Nephron (organoid): Measurements from ENCODE around the gene PTDSS2.

Experiments
- H3K27ac Mint-ChIP-seq, 3 experiments: 2 replicates each; pipeline ENCODE4 v1.8.0; 2020; ENCODE audit warnings: mixed read lengths in 3 of 3, mild to moderate bottlenecking in 2 of 3, moderate library complexity in 1 of 3
- H3K27me3 Mint-ChIP-seq: 2 replicates; pipeline ENCODE4 v1.8.0; 2021; ENCODE audit warnings: low read depth, mild to moderate bottlenecking, moderate library complexity, mixed read lengths
- H3K36me3 Mint-ChIP-seq: 2 replicates; pipeline ENCODE4 v1.8.0; 2020; ENCODE audit warnings: low read depth, mixed read lengths
- H3K4me1 Mint-ChIP-seq: 2 replicates; pipeline ENCODE4 v1.8.0; 2020; ENCODE audit warnings: mixed read lengths
- H3K4me3 Mint-ChIP-seq, 3 experiments: 2 replicates each; pipeline ENCODE4 v1.8.0; 2020; ENCODE audit warnings: mild to moderate bottlenecking in 3 of 3, mixed read lengths in 3 of 3, moderate library complexity in 2 of 3
- H3K9me3 Mint-ChIP-seq: 2 replicates; pipeline ENCODE4 v1.8.0; 2020; ENCODE audit warnings: mixed read lengths
- CTCF ChIP-seq, 3 experiments: fragments of 200-600 bp; sonication (generic); IDR thresholded peaks; one replicate each; pipeline ENCODE4 v1.5.0; 2021; ENCODE audit warnings: antibody characterized with exemption in 3 of 3; ENCODE audit not compliant: unreplicated experiment in 3 of 3

The PTDSS2 gene

GRCh38 chr11:526192-526591 is 76.1 kb downstream of the PTDSS2 start:
- no peak overlapping the region for H3K4me3 Mint-ChIP-seq
- no peak for TF ChIP-seq CTCF (IDR thresholded peaks at IDR 0.05; ENCODE audit: unreplicated experiment in 3 of 3)
- H3K27ac Mint-ChIP-seq: no peak overlapping the region
- no peaks in the 10 kb centered on the region for H3K4me1 Mint-ChIP-seq
- H3K36me3 Mint-ChIP-seq: peaks cover under 1% of the 10 kb centered on the region
- H3K27me3 Mint-ChIP-seq: peaks cover 3% of the 10 kb centered on the region
- H3K9me3 Mint-ChIP-seq: no peaks in the 10 kb centered on the region

GRCh38 chr11:528166-528814 is 78.2 kb downstream of the PTDSS2 start:
- H3K36me3 Mint-ChIP-seq: no peaks in the 10 kb centered on the region
- H3K27ac Mint-ChIP-seq: no peak overlapping the region
- no peak overlapping the region for H3K4me3 Mint-ChIP-seq
- no peak for TF ChIP-seq CTCF (IDR thresholded peaks at IDR 0.05; ENCODE audit: unreplicated experiment in 3 of 3)
- H3K4me1 Mint-ChIP-seq: no peaks in the 10 kb centered on the region
- no peaks in the 10 kb centered on the region for H3K9me3 Mint-ChIP-seq
- peaks cover 3% of the 10 kb centered on the region for H3K27me3 Mint-ChIP-seq

- Mint-ChIP-seq H3K4me1 (no peaks in the 10 kb centered on the region), H3K27me3 (peaks cover 3% of the 10 kb centered on the region), H3K4me3 (peak overlapping the region in 1 of 3 experiments; percentile 30), H3K9me3 (no peaks in the 10 kb centered on the region), H3K27ac (no peak overlapping the region), H3K36me3 (no peaks in the 10 kb centered on the region)
- no peak for TF ChIP-seq CTCF (IDR thresholded peaks at IDR 0.05; ENCODE audit: unreplicated experiment in 3 of 3)
Measured at GRCh38 chr11:528815-529727, 79.0 kb downstream of the PTDSS2 start.

GRCh38 chr11:529728-530411 is 79.8 kb downstream of the PTDSS2 start:
- H3K4me1 Mint-ChIP-seq: no peaks in the 10 kb centered on the region
- peak overlapping the region in 1 of 3 experiments; percentile 48 for H3K4me3 Mint-ChIP-seq
- H3K27ac Mint-ChIP-seq: no peak overlapping the region
- H3K27me3 Mint-ChIP-seq: peaks cover 3% of the 10 kb centered on the region
- H3K9me3 Mint-ChIP-seq: no peaks in the 10 kb centered on the region
- H3K36me3 Mint-ChIP-seq: no peaks in the 10 kb centered on the region
- no peak for TF ChIP-seq CTCF (IDR thresholded peaks at IDR 0.05; ENCODE audit: unreplicated experiment in 3 of 3)

- Mint-ChIP-seq H3K9me3 (no peaks in the 10 kb centered on the region), H3K4me1 (peaks cover 2% of the 10 kb centered on the region), H3K36me3 (no peaks in the 10 kb centered on the region), H3K27ac (no peak overlapping the region), H3K27me3 (peaks cover 2% of the 10 kb centered on the region), H3K4me3 (peak overlapping the region; percentile 48 to 74 (median 64))
- TF ChIP-seq CTCF (IDR thresholded peaks at IDR 0.05; ENCODE audit: unreplicated experiment in 3 of 3): no peak
Measured at GRCh38 chr11:530960-531831, 81.1 kb downstream of the PTDSS2 start.
